Tibial nerve (tissue), 4 donors: ENCODE results near the gene SUPT20HL1. TPM values are rescaled to one million over a fixed set of nuclear protein-coding genes. Genes with fewer than 3 reads are reported as not detected.

Experiments
- DNase-seq, 2 donors: peaks; one replicate each; pipeline ENCODE4 v3.0.0-alpha.2; 2019; ENCODE audit warnings: low spot score in 2 of 2
- H3K27ac ChIP-seq, 4 donors: fragments of 200-600 bp; sonication (generic) in 3 of 4; one replicate each; pipeline ENCODE4 v1.5.1; 2017 to 2019; ENCODE audit warnings: mild to moderate bottlenecking in 1 of 4
- H3K27me3 ChIP-seq, 2 donors: fragments of 200-600 bp; sonication (generic) in 1 of 2; one replicate each; pipeline versions ENCODE4 v1.5.1 to v1.6.0; 2017 to 2019
- H3K36me3 ChIP-seq, 3 donors: fragments of 200-600 bp; sonication (generic); one replicate each; pipeline ENCODE4 v1.5.1; 2018 to 2019
- H3K4me1 ChIP-seq, 4 donors: fragments of 200-600 bp; sonication (generic) in 3 of 4; one replicate each; pipeline ENCODE4 v1.5.1; 2017 to 2019
- H3K4me3 ChIP-seq, 4 donors: fragments of 200-600 bp; sonication (generic) in 3 of 4; one replicate each; pipeline ENCODE4 v1.5.1; 2017 to 2019; ENCODE audit warnings: mild to moderate bottlenecking in 1 of 4, moderate library complexity in 1 of 4
- H3K9me3 ChIP-seq, 4 donors: fragments of 200-600 bp; sonication (generic) in 3 of 4; one replicate each; pipeline ENCODE4 v1.5.1; 2017 to 2019
- EP300 ChIP-seq, 2 donors: sonication (generic); formaldehyde crosslinking; IDR thresholded peaks; one replicate each; pipeline ENCODE4 v1.6.1; 2017; ENCODE audit warnings: antibody characterized with exemption in 2 of 2, mild to moderate bottlenecking in 1 of 2
- POLR2A ChIP-seq, 2 donors: fragments of 450-650 bp; IDR thresholded peaks; one replicate each; pipeline ENCODE4 v1.6.1; 2017; ENCODE audit warnings: antibody characterized with exemption in 2 of 2, mild to moderate bottlenecking in 2 of 2, moderate library complexity in 2 of 2
- WGBS, 2 donors: methylation state at CpG; one replicate each; pipeline ENCODE4 v1.1.5; 2018; 5-methylcytosine and 5-hydroxymethylcytosine counted together
- total RNA-seq, 4 donors: library from RNA; depleted of rRNA; stranded (reverse); fragments of >200 nt; gene quantifications; one replicate each; pipeline ENCODE4 v1.1.0, GENCODE V29; 2016
- TF ChIP-seq, protein P1 (sequence below), 5 experiments: fragments of 200-600 bp in 3 of 5; fragments of 450-650 bp in 2 of 5; sonication (generic) in 3 of 5; IDR thresholded peaks; one replicate each; pipeline ENCODE4 v1.5.1; 2016 to 2019; ENCODE audit warnings: antibody characterized with exemption in 5 of 5, mild to moderate bottlenecking in 3 of 5, moderate library complexity in 2 of 5

The SUPT20HL1 gene
- total RNA-seq, 4 donors from 2014 or later = 0.42 TPM; not detected in 3

DNA sequence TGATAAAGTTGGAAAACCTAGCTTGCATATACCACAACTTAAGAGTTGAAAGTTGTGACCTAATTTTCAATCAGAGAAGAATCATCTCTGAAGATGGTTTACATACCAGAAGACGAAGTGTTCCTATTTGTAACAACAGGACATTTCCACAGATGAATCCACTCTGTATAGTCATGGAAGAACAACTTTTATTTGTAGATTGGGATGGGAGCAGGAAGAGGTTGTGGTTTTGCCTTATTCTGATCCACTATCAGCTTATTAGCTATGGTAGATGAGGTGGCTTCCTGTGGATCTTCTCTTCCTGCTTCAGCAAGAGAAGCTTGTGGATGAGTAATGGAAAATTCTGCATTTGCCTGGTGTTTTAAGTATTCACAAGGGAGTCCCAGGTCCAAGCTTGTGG lies 18.6 kb upstream of the SUPT20HL1 start:
- H3K4me3 ChIP-seq = no peak overlapping the region
- H3K4me1 ChIP-seq = no peaks in the 10 kb centered on the region
- DNase-seq = no peak
- no peaks in the 10 kb centered on the region for H3K9me3 ChIP-seq
- TF ChIP-seq POLR2A (IDR thresholded peaks at IDR 0.05) (no peak), EP300 (IDR thresholded peaks at IDR 0.05) (no peak)
- TF ChIP-seq, protein P1, sequence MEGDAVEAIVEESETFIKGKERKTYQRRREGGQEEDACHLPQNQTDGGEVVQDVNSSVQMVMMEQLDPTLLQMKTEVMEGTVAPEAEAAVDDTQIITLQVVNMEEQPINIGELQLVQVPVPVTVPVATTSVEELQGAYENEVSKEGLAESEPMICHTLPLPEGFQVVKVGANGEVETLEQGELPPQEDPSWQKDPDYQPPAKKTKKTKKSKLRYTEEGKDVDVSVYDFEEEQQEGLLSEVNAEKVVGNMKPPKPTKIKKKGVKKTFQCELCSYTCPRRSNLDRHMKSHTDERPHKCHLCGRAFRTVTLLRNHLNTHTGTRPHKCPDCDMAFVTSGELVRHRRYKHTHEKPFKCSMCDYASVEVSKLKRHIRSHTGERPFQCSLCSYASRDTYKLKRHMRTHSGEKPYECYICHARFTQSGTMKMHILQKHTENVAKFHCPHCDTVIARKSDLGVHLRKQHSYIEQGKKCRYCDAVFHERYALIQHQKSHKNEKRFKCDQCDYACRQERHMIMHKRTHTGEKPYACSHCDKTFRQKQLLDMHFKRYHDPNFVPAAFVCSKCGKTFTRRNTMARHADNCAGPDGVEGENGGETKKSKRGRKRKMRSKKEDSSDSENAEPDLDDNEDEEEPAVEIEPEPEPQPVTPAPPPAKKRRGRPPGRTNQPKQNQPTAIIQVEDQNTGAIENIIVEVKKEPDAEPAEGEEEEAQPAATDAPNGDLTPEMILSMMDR (IDR thresholded peaks at IDR 0.05) = no peak
- 60 to 80% methylated on average over 1 of the region's 1 CpG for WGBS, 2 donors
- peaks cover 0 to 18% of the 10 kb centered on the region in 2 donors for H3K27me3 ChIP-seq
- H3K36me3 ChIP-seq = no peaks in the 10 kb centered on the region
- no peak overlapping the region for H3K27ac ChIP-seq

DNA sequence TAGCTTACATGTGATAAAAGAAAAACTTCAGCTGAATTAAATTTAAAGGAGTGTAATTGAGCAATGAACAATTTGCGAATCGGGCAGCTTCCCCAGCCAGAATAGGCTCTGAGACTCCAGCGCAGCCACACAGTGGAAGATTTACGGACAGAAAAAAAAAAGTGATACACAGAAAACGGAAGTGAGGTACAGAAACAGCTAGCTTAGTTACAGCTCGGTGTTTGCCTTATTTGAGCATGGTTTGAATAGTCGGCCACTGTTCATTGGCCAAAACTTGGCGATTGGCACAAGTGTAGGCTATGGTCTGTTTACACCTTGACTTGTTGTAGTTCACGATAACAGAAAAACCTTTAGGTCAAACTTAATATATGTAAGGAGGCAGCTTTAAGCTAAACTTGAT lies 16.7 kb upstream of the SUPT20HL1 start:
- Histone ChIP-seq H3K9me3 (no peaks in the 10 kb centered on the region), H3K4me1 (no peaks in the 10 kb centered on the region), H3K27me3 (peaks cover 0 to 18% of the 10 kb centered on the region in 2 donors), H3K27ac (no peak overlapping the region), H3K36me3 (no peaks in the 10 kb centered on the region), H3K4me3 (no peak overlapping the region)
- TF ChIP-seq, protein P1 (IDR thresholded peaks at IDR 0.05) = no peak
- no peak for TF ChIP-seq POLR2A (IDR thresholded peaks at IDR 0.05)
- TF ChIP-seq EP300 (IDR thresholded peaks at IDR 0.05) = no peak
- 77% methylated on average over 9 of the region's 9 CpGs for WGBS, 2 donors
- no peak for DNase-seq

DNA sequence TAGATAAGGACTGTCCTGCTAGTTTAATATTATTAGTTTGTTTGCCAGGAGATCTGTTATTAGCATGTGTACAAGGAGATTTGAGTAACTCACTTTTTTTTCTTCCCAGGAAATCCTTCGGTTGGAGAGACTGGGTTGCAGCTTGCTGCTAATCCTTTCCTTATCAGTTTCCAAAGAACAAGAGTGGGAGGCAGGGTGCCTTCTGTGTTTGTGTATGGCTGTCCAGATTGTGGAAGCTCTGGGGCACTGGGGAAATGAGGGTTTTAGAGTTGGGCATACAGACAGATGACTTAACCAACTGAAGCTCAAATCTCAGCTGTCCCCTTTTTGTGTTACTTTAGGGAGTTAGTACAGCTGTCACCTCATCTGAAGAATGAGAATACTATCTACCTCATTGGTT lies 12.6 kb upstream of the SUPT20HL1 start:
- Histone ChIP-seq H3K27ac (no peak overlapping the region), H3K36me3 (no peaks in the 10 kb centered on the region), H3K4me1 (no peaks in the 10 kb centered on the region), H3K27me3 (peaks cover 0 to 9% of the 10 kb centered on the region in 2 donors), H3K4me3 (no peak overlapping the region), H3K9me3 (no peaks in the 10 kb centered on the region)
- TF ChIP-seq EP300 (IDR thresholded peaks at IDR 0.05) (no peak), POLR2A (IDR thresholded peaks at IDR 0.05) (no peak)
- TF ChIP-seq, protein P1 (IDR thresholded peaks at IDR 0.05) = no peak
- no peak for DNase-seq
- 31 to 45% methylated on average over 1 of the region's 1 CpG for WGBS, 2 donors

DNA sequence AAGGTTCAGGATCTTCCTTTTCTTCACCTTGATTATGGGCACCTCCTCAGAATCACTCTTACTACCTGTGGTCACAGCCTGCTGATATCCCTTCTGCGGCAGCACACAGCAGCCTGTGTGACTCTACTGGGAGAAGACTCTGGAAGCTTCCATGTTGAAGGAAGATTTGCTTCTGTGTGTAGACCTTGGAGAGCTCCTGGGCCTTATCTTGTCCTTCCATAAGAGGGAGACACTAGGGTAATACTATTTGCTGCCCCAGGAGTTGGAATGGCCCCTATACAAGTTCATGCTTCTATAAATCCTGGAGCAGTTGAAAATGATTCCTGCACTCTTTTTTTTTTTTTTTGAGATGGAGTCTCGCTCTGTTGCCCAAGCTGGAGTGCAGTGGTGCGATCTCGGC lies 10.2 kb upstream of the SUPT20HL1 start:
- Histone ChIP-seq H3K9me3 (no peaks in the 10 kb centered on the region), H3K36me3 (no peaks in the 10 kb centered on the region), H3K4me1 (no peaks in the 10 kb centered on the region), H3K4me3 (no peak overlapping the region), H3K27ac (no peak overlapping the region), H3K27me3 (no peaks in the 10 kb centered on the region)
- WGBS, 2 donors = 94 to 96% methylated on average over 4 of the region's 4 CpGs
- no peak for DNase-seq
- TF ChIP-seq POLR2A (IDR thresholded peaks at IDR 0.05) (no peak), EP300 (IDR thresholded peaks at IDR 0.05) (no peak)
- TF ChIP-seq, protein P1 (IDR thresholded peaks at IDR 0.05) = no peak

DNA sequence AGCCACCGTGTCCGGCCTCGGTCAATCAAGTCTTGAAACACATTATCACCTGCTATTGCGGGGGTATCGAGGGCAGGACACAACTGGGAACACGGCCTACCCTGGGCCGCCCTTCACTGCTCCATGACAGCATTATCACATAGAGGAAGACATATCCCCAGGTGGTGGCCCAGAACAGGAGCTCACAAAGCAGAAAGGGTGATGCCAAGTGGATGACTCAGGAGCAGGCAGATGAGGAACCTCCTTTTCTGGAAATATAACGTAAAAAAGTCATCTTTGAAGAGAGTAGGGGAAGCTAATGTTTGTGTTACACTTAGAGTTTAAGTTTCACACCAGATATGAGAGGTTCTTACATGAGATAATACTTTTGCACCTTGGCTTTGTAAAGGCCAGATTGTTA lies 5.3 kb upstream of the SUPT20HL1 start:
- 86 to 95% methylated on average over 8 of the region's 8 CpGs for WGBS, 2 donors
- Histone ChIP-seq H3K27ac (no peak overlapping the region), H3K27me3 (peaks cover 0 to 4% of the 10 kb centered on the region in 2 donors), H3K9me3 (no peaks in the 10 kb centered on the region), H3K36me3 (no peaks in the 10 kb centered on the region), H3K4me3 (no peak overlapping the region), H3K4me1 (no peaks in the 10 kb centered on the region)
- TF ChIP-seq, protein P1 (IDR thresholded peaks at IDR 0.05) = no peak
- TF ChIP-seq EP300 (IDR thresholded peaks at IDR 0.05) (no peak), POLR2A (IDR thresholded peaks at IDR 0.05) (no peak)
- no peak for DNase-seq
